A673 (cell line): ENCODE results near the gene NPEPL1.

Experiments used
- EZH2 ChIP-seq: fragments of 200-600 bp; sonication (generic); IDR thresholded peaks from 2 replicates; pipeline ENCODE4 v1.6.1; 2017; ENCODE audit warnings: borderline replicate concordance, low read depth, mild to moderate bottlenecking, mixed read lengths, antibody characterized with exemption, low read length; ENCODE audit not compliant: poor library complexity, severe bottlenecking
- TF ChIP-seq, protein P1 (sequence below): fragments of 300-800, 200-600 bp; sonication (generic); conservative IDR thresholded peaks from 2 replicates; pipeline ENCODE4 v1.5.1; 2017; ENCODE audit warnings: low read depth, mild to moderate bottlenecking, antibody characterized with exemption, low read length, moderate library complexity, mixed read lengths

DNA sequence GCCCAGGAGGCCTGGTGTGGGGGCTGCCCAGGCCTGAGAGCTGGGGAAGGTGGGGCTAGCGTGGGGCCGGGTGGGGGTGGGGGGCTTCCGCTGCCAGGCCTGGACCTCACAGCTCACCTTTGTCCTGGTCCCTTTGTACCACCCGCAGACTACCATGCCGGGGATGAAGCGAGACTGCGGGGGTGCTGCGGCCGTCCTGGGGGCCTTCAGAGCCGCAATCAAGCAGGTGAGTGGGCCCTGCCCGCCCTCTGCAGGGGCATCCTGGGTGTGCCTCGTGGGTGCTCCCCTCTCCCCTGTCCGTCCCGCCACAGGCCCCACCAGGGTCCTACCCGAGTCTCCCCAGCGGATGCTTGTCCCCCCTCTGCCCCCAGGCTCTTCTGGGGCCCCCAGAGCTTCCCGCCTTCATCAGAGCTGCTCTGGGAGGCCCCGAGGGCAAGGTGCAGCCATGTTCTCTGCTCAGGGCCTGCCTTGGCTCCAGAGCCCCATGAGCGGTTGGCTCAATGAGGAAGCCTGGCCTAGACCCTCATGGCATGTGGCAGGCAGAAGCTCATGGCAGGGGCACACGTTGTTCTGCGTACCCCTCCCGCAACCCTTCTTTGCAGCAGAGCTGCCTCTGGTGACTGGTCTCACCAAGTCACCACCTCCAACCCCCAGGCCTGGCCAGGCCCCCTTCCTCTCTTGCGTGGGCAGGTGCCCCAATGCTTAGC is 14.5 kb downstream of the NPEPL1 start:
- TF ChIP-seq, protein P1, sequence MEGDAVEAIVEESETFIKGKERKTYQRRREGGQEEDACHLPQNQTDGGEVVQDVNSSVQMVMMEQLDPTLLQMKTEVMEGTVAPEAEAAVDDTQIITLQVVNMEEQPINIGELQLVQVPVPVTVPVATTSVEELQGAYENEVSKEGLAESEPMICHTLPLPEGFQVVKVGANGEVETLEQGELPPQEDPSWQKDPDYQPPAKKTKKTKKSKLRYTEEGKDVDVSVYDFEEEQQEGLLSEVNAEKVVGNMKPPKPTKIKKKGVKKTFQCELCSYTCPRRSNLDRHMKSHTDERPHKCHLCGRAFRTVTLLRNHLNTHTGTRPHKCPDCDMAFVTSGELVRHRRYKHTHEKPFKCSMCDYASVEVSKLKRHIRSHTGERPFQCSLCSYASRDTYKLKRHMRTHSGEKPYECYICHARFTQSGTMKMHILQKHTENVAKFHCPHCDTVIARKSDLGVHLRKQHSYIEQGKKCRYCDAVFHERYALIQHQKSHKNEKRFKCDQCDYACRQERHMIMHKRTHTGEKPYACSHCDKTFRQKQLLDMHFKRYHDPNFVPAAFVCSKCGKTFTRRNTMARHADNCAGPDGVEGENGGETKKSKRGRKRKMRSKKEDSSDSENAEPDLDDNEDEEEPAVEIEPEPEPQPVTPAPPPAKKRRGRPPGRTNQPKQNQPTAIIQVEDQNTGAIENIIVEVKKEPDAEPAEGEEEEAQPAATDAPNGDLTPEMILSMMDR, result no peak
- TF ChIP-seq EZH2, result no peak
